B cell (primary cell): Measurements from ENCODE around the gene ACTL8. TPM values are rescaled to one million over a fixed set of nuclear protein-coding genes. Genes with fewer than 3 reads are reported as not detected.

Experiments
- ATAC-seq: fragments of 200-7000 bp; cut with Tn5 transposase; one replicate; pipeline ENCODE4 v1.10.0; 2021; ENCODE audit warnings: low read depth, mild to moderate bottlenecking, moderate number of reproducible peaks, moderate library complexity
- CTCF ChIA-PET: fragments of 350-600 bp; sonication (Branson Sonifier 250); formaldehyde crosslinking; loops from one replicate; lab custom pipeline; 2021; ENCODE audit warnings: antibody characterized with exemption, inconsistent platforms; lab: Charles Lee
- POLR2A ChIA-PET: fragments of 350-600 bp; sonication (Branson Sonifier 250); formaldehyde crosslinking; loops from one replicate; lab custom pipeline; 2021; ENCODE audit warnings: antibody characterized with exemption; lab: Charles Lee
- DNase-seq: peaks from one replicate; pipeline ENCODE4 v3.0.0; 2013
- H2AFZ ChIP-seq: 2 replicates; pipeline ENCODE4 v1.6.1; 2012; ENCODE audit warnings: mild to moderate bottlenecking, low read depth, low read length; ENCODE audit not compliant: insufficient read depth, poor library complexity, severe bottlenecking
- H3K27ac ChIP-seq, 2 donors: 1 replicate in 1 of 2; 2 replicates in 1 of 2; pipeline ENCODE4 v1.5.1; 2012 to 2013; ENCODE audit warnings: low read length in 2 of 2, mild to moderate bottlenecking in 2 of 2, moderate library complexity in 1 of 2
- H3K27me3 ChIP-seq, 4 experiments: fragments of 200-600 bp in 1 of 4; sonication (generic) in 1 of 4; replicated peaks in 1 of 4; 1 replicate in 2 of 4; 2 replicates in 2 of 4; pipeline versions ENCODE4 v1.6.1 to v1.7.0; 2013 to 2016; ENCODE audit warnings: low read length in 3 of 4, mild to moderate bottlenecking in 2 of 4, mixed read lengths in 1 of 4, moderate library complexity in 1 of 4; ENCODE audit not compliant: insufficient read depth in 4 of 4, control insufficient read depth in 3 of 4; ENCODE audit errors: control extremely low read depth in 1 of 4
- H3K36me3 ChIP-seq, 2 experiments: replicated peaks in 1 of 2; 1 replicate in 1 of 2; 2 replicates in 1 of 2; pipeline versions ENCODE4 v1.6.1 to v1.7.1; 2013; ENCODE audit warnings: low read length in 1 of 2; ENCODE audit not compliant: insufficient read depth in 2 of 2, control insufficient read depth in 1 of 2; ENCODE audit errors: control extremely low read depth in 1 of 2, extremely low read depth in 1 of 2
- H3K4me1 ChIP-seq, 2 donors: fragments of 200-600 bp in 1 of 2; sonication (generic) in 1 of 2; 1 replicate in 1 of 2; 2 replicates in 1 of 2; pipeline versions ENCODE4 v1.5.1 to v1.6.1; 2013 to 2017; ENCODE audit warnings: low read length in 2 of 2; ENCODE audit not compliant: control insufficient read depth in 2 of 2, insufficient read depth in 2 of 2
- H3K4me2 ChIP-seq: replicated peaks from 2 replicates; pipeline ENCODE3; 2012; ENCODE audit warnings: mild to moderate bottlenecking, low read depth, low read length; ENCODE audit not compliant: poor library complexity, severe bottlenecking
- H3K4me3 ChIP-seq, 5 experiments: fragments of 200-600 bp in 1 of 5; sonication (generic) in 1 of 5; 1 replicate in 3 of 5; 2 replicates in 2 of 5; pipeline versions ENCODE4 v1.5.1 to v1.7.0; 2011 to 2016; ENCODE audit warnings: low read length in 4 of 5, mild to moderate bottlenecking in 4 of 5, low read depth in 2 of 5, control low read depth in 1 of 5, moderate library complexity in 1 of 5; ENCODE audit not compliant: insufficient read depth in 1 of 5; ENCODE audit errors: control extremely low read depth in 1 of 5, extremely low read depth in 1 of 5
- H3K79me2 ChIP-seq: fragments of 200-600 bp; sonication (generic); one replicate; pipeline ENCODE4 v1.6.0; 2016; ENCODE audit warnings: low read length; ENCODE audit not compliant: control insufficient read depth, insufficient read depth
- H3K9ac ChIP-seq: fragments of 200-600 bp; sonication (generic); 2 replicates; pipeline ENCODE4 v1.6.1; 2017; ENCODE audit warnings: mild to moderate bottlenecking, low read length, moderate library complexity
- H3K9me3 ChIP-seq, 3 donors: one replicate each; pipeline versions ENCODE4 v1.6.1 to v1.7.1; 2013; ENCODE audit warnings: low read length in 2 of 3; ENCODE audit not compliant: control insufficient read depth in 2 of 3, insufficient read depth in 1 of 3; ENCODE audit errors: control extremely low read depth in 1 of 3
- H4K20me1 ChIP-seq: 2 replicates; pipeline ENCODE4 v1.6.0; 2012; ENCODE audit warnings: mild to moderate bottlenecking, low read length; ENCODE audit not compliant: insufficient read depth, control insufficient read depth, poor library complexity, severe bottlenecking
- H3K27ac Mint-ChIP-seq: one replicate; pipeline ENCODE4 v1.8.0; 2021; ENCODE audit warnings: mixed read lengths
- H3K27me3 Mint-ChIP-seq: one replicate; pipeline ENCODE4 v1.8.0; 2021; ENCODE audit warnings: mixed read lengths
- H3K4me1 Mint-ChIP-seq: one replicate; pipeline ENCODE4 v1.8.0; 2021; ENCODE audit warnings: mixed read lengths
- H3K4me3 Mint-ChIP-seq: one replicate; pipeline ENCODE4 v1.8.0; 2021; ENCODE audit warnings: mixed read lengths
- H3K9me3 Mint-ChIP-seq: one replicate; pipeline ENCODE4 v1.8.0; 2022; ENCODE audit warnings: mixed read lengths; ENCODE audit not compliant: insufficient read depth
- CTCF ChIP-seq: fragments of 200-600 bp; IDR thresholded peaks from one replicate; pipeline ENCODE4 v1.8.0; 2022; ENCODE audit warnings: antibody characterized with exemption, mild to moderate bottlenecking
- EZH2 ChIP-seq: IDR thresholded peaks from 2 replicates; pipeline ENCODE4 v1.6.1; 2012; ENCODE audit warnings: borderline replicate concordance, low read depth, mild to moderate bottlenecking, moderate library complexity, low read length; ENCODE audit not compliant: insufficient read depth, poor library complexity, severe bottlenecking
- WGBS: methylation state at CpG from one replicate; pipeline ENCODE4 v1.1.5; 2013; ENCODE audit warnings: missing lambda C conversion rate; ENCODE audit not compliant: insufficient coverage; 5-methylcytosine and 5-hydroxymethylcytosine counted together
- intact Hi-C: fragments of 100-400 bp; cut with micrococcal nuclease; formaldehyde crosslinking; loops from one replicate; pipeline ENCODE4 v1.10.0; 2022
- polyA plus RNA-seq: library from polyadenylated mRNA; depleted of rRNA; stranded (reverse); fragments of >200 nt; gene quantifications from 2 replicates; pipeline ENCODE4 v1.2.3, GENCODE V29; 2012
- total RNA-seq, 2 donors: library from RNA; stranded (reverse); fragments of 120-200 nt in 1 of 2; gene quantifications; 1 replicate in 1 of 2; 2 replicates in 1 of 2; pipeline versions ENCODE4 v1.2.3 to v1.2.4, GENCODE V29; 2013 to 2022

ACTL8 gene
- total and polyA plus RNA-seq, 2 donors (not counting 1 experiment from before 2014, with no cell fraction given): not detected

- 100% methylated on average over 1 of the region's 2 CpGs for WGBS
- Histone ChIP-seq H3K4me3 (no peak overlapping the region), H3K27ac (no peak overlapping the region), H2AFZ (no peak overlapping the region), H3K4me2 (no peak overlapping the region), H4K20me1 (no peaks in the 10 kb centered on the region), H3K27me3 (no peaks in the 10 kb centered on the region), H3K4me1 (no peaks in the 10 kb centered on the region), H3K79me2 (no peaks in the 10 kb centered on the region), H3K36me3 (no peaks in the 10 kb centered on the region), H3K9ac (no peak overlapping the region), H3K9me3 (peaks cover 0 to 11% (median 0%) of the 10 kb centered on the region in 3 donors)
- Mint-ChIP-seq H3K9me3 (no peaks in the 10 kb centered on the region), H3K27me3 (peaks cover 10% of the 10 kb centered on the region), H3K4me3 (no peak overlapping the region), H3K4me1 (no peaks in the 10 kb centered on the region), H3K27ac (no peak overlapping the region)
- TF ChIP-seq EZH2: no peak
- no peak for TF ChIP-seq CTCF
- POLR2A ChIA-PET: no interaction called here
- ATAC-seq (no peak), DNase-seq (no peak)
- intact Hi-C loops: no loop called here
- CTCF ChIA-PET: no interaction called here
These were observed 8.2 kb upstream of the ACTL8 start for GRCh38 chr1:17746920-17747319.

GRCh38 chr1:17750333-17750732, 4.8 kb upstream of the ACTL8 start:
- Histone ChIP-seq H3K36me3 (no peaks in the 10 kb centered on the region), H3K4me3 (no peak overlapping the region), H3K27ac (no peak overlapping the region), H3K4me2 (no peak overlapping the region), H3K9ac (no peak overlapping the region), H3K9me3 (peaks cover 0 to 16% (median 15%) of the 10 kb centered on the region in 3 donors), H2AFZ (no peak overlapping the region), H4K20me1 (no peaks in the 10 kb centered on the region), H3K4me1 (no peaks in the 10 kb centered on the region), H3K79me2 (no peaks in the 10 kb centered on the region), H3K27me3 (no peaks in the 10 kb centered on the region)
- Mint-ChIP-seq H3K27ac (no peak overlapping the region), H3K27me3 (peaks cover 5% of the 10 kb centered on the region), H3K4me3 (no peak overlapping the region), H3K9me3 (peaks cover 4% of the 10 kb centered on the region), H3K4me1 (no peaks in the 10 kb centered on the region)
- CTCF ChIA-PET: no interaction called here
- intact Hi-C loops: no loop called here
- DNase-seq: no peak
- no peak for ATAC-seq
- POLR2A ChIA-PET: no interaction called here
- no peak for TF ChIP-seq CTCF
- no peak for TF ChIP-seq EZH2
- 75% methylated on average over 5 of the region's 5 CpGs for WGBS
